PC-9 (cell line): ENCODE data around the gene GLT8D1. TPM values are rescaled to one million over a fixed set of nuclear protein-coding genes. Genes with fewer than 3 reads are reported as not detected.

Experiments
- Bru-seq: library from RNA; stranded (reverse); fragments of 400-500 nt; gene quantifications from one replicate; lab custom pipeline; 2021; lab: Mats Ljungman, UMichigan
- BruChase-seq, 2 experiments: library from RNA; stranded (reverse); fragments of 400-500 nt; gene quantifications; one replicate each; lab custom pipeline; 2021; lab: Mats Ljungman, UMichigan
- BruUV-seq: library from RNA; stranded (reverse); fragments of 400-500 nt; replicated peaks from 2 replicates; lab custom pipeline; 2021; lab: Mats Ljungman, UMichigan
- CTCF ChIA-PET: fragments of 300-600 bp; sonication (Branson Sonifier 250); formaldehyde crosslinking; loops from one replicate; lab custom pipeline; 2022; ENCODE audit warnings: antibody characterized with exemption; lab: Charles Lee
- POLR2A ChIA-PET: fragments of 300-600 bp; sonication (Branson Sonifier 250); formaldehyde crosslinking; loops from one replicate; lab custom pipeline; 2022; ENCODE audit warnings: antibody characterized with exemption; ENCODE audit not compliant: unreplicated experiment; lab: Charles Lee
- DNase-seq, 2 experiments: peaks; one replicate each; pipeline versions ENCODE4 v3.0.0 to v3.0.0-alpha.2; 2015 to 2022; ENCODE audit warnings: mixed read lengths in 1 of 2
- H2AFZ ChIP-seq: fragments of 200-600 bp; sonication (generic); 2 replicates; pipeline ENCODE4 v1.8.1; 2017; ENCODE audit warnings: antibody characterized with exemption
- H3F3A ChIP-seq: fragments of 200-600 bp; sonication (generic); 2 replicates; pipeline ENCODE4 v1.8.1; 2017; ENCODE audit warnings: antibody characterized with exemption, mild to moderate bottlenecking, low read depth; ENCODE audit not compliant: insufficient read depth
- H3K27ac ChIP-seq: fragments of 200-600 bp; sonication (generic); 2 replicates; pipeline ENCODE4 v1.6.1; 2016; ENCODE audit warnings: mixed run types
- H3K27me3 ChIP-seq: fragments of 200-600 bp; sonication (generic); 2 replicates; pipeline ENCODE4 v1.6.1; 2016; ENCODE audit warnings: low read depth, mixed run types; ENCODE audit not compliant: insufficient read depth
- H3K36me3 ChIP-seq: fragments of 200-600 bp; sonication (generic); 2 replicates; pipeline ENCODE4 v1.6.1; 2016; ENCODE audit warnings: low read depth, mixed run types
- H3K4me1 ChIP-seq: fragments of 200-600 bp; sonication (generic); replicated peaks from 2 replicates; pipeline ENCODE4 v1.6.1; 2016; ENCODE audit warnings: mixed run types; ENCODE audit not compliant: insufficient read depth
- H3K4me2 ChIP-seq: fragments of 200-600 bp; sonication (generic); 2 replicates; pipeline ENCODE4 v1.6.1; 2017; ENCODE audit warnings: mixed run types
- H3K4me3 ChIP-seq: fragments of 200-600 bp; sonication (generic); 2 replicates; pipeline ENCODE4 v1.6.1; 2016; ENCODE audit warnings: mixed run types
- H3K79me2 ChIP-seq: fragments of 200-600 bp; sonication (generic); 2 replicates; pipeline ENCODE4 v1.6.1; 2017; ENCODE audit warnings: low read depth, mixed run types
- H3K9me2 ChIP-seq: fragments of 200-600 bp; sonication (generic); 2 replicates; pipeline ENCODE4 v1.8.1; 2017; ENCODE audit warnings: mild to moderate bottlenecking; ENCODE audit not compliant: insufficient read depth
- H3K9me3 ChIP-seq: fragments of 200-600 bp; sonication (generic); 2 replicates; pipeline ENCODE4 v1.8.1; 2016; ENCODE audit warnings: low read depth; ENCODE audit not compliant: insufficient read depth
- H4K20me1 ChIP-seq: fragments of 200-600 bp; sonication (generic); 2 replicates; pipeline ENCODE4 v1.8.1; 2017; ENCODE audit not compliant: insufficient read depth
- EZH2 ChIP-seq: fragments of 200-600 bp; sonication (generic); IDR thresholded peaks from 2 replicates; pipeline ENCODE4 v1.8.0; 2017; ENCODE audit warnings: antibody characterized with exemption, low read depth
- intact Hi-C: fragments of 100-400 bp; cut with micrococcal nuclease; formaldehyde crosslinking; loops from one replicate; pipeline ENCODE4 v1.10.0; 2022; ENCODE audit not compliant: unreplicated experiment
- long read RNA-seq: library from polyadenylated mRNA; stranded (forward); transcript quantifications from one replicate; pipeline ENCODE4 v2.0.0, GENCODE V29; 2022
- total RNA-seq: library from RNA; stranded (reverse); gene quantifications from 2 replicates; pipeline ENCODE4 v1.2.3, GENCODE V29; 2021
- TF ChIP-seq, protein P1 (sequence below): fragments of 200-600 bp; sonication (generic); conservative IDR thresholded peaks from 2 replicates; pipeline ENCODE4 v1.6.1; 2017; ENCODE audit warnings: mixed run types, antibody characterized with exemption, mild to moderate bottlenecking, moderate library complexity

GLT8D1 gene
- 42.1 and 48.6 TPM in 2 replicates for total RNA-seq
- percentile 61 among the genes with signal in this experiment for Bru-seq, nascent RNA
- percentile 73 among the genes with signal in this experiment for BruChase-seq, experiment 1, labeled RNA remaining after a 2-hour chase
- BruChase-seq, experiment 2, labeled RNA remaining after a 6-hour chase: percentile 79 among the genes with signal in this experiment
- long read RNA-seq, transcript GLT8D1-201 (10 exons, 1,849 nt): major isoform, 21 of 49 reads
- long read RNA-seq, partial matches to known transcripts: 3 of 49 reads
- long read RNA-seq, other reads (novel, unspliced or antisense): 25 of 49 reads

- peak within 1 kb of the TSS; percentile 100 for H3K4me2 ChIP-seq
- intact Hi-C loops: no loop called here
- H2AFZ ChIP-seq: peak within 1 kb of the TSS; percentile 80
- POLR2A ChIA-PET: interaction anchor here (0.5 kb wide), 1 partner anchor 376 kb away, joined by 4 read pairs; no protein-coding TSS in a partner anchor
- H3K4me3 ChIP-seq: peak within 1 kb of the TSS; percentile 86
- CTCF ChIA-PET: no interaction called here
- no peaks in the 10 kb centered on the region for H4K20me1 ChIP-seq
- H3K9me2 ChIP-seq: no peaks in the 10 kb centered on the region
- H3K9me3 ChIP-seq: no peaks in the 10 kb centered on the region
- H3K27ac ChIP-seq: 0 out of 2 replicates have a peak within 1 kb of the TSS, but pooled peaks have one; percentile 7
- H3K27me3 ChIP-seq: no peaks in the 10 kb centered on the region
- H3F3A ChIP-seq: 0 out of 2 replicates have a peak, but pooled peaks cover 9% of the 10 kb centered on the region
- BruUV-seq: TSS peak; percentile 40
- TF ChIP-seq EZH2: no peak
- DNase-seq: peak; percentile 69 to 82
- H3K36me3 ChIP-seq: no peaks in the 10 kb centered on the region; the same call in none of the 2 replicates
- H3K79me2 ChIP-seq: peaks cover 51% of the 10 kb centered on the region
- H3K4me1 ChIP-seq: peaks cover 22% of the 10 kb centered on the region
Observed at GRCh38 chr3:52705688-52706686, at the start of gene GLT8D1, which contains the start of gene SPCS1. Gene GLT8D1 (minus strand): TSS chr3:52705791. CDS start chr3:52700460, 5,331 bp downstream. Gene SPCS1 (plus strand): TSS chr3:52706106. CDS start chr3:52706247, 141 bp downstream.

DNA sequence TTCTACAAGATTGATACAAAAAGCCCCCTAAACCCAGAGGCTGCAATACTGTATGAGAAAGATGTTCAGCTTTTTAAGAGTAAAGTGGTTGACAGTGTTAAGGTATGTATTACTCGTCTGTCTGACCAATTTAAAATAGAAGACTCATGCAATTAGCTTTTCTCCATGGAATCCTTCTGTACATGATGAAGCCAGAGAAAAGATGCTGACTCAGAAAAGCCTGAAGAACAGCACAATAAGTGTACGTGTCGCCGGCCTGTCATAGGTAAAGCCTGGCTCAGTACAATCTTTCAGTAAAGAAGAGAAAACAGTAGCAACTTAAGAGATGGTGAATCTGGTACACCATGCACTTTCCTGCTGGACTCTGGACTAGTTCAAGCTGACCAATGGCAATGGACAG lies 48.8 kb upstream of the GLT8D1 start:
- no peaks in the 10 kb centered on the region for H3K79me2 ChIP-seq
- H3K9me2 ChIP-seq: no peaks in the 10 kb centered on the region
- H3K36me3 ChIP-seq: peaks cover 6% of the 10 kb centered on the region; the same call in 1 of the 2 replicates
- no peak overlapping the region for H3K4me3 ChIP-seq
- H3K27ac ChIP-seq: no peak overlapping the region
- TF ChIP-seq EZH2: no peak
- TF ChIP-seq, protein P1, sequence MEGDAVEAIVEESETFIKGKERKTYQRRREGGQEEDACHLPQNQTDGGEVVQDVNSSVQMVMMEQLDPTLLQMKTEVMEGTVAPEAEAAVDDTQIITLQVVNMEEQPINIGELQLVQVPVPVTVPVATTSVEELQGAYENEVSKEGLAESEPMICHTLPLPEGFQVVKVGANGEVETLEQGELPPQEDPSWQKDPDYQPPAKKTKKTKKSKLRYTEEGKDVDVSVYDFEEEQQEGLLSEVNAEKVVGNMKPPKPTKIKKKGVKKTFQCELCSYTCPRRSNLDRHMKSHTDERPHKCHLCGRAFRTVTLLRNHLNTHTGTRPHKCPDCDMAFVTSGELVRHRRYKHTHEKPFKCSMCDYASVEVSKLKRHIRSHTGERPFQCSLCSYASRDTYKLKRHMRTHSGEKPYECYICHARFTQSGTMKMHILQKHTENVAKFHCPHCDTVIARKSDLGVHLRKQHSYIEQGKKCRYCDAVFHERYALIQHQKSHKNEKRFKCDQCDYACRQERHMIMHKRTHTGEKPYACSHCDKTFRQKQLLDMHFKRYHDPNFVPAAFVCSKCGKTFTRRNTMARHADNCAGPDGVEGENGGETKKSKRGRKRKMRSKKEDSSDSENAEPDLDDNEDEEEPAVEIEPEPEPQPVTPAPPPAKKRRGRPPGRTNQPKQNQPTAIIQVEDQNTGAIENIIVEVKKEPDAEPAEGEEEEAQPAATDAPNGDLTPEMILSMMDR: no peak
- peaks cover 6% of the 10 kb centered on the region; the same call in 1 of the 2 replicates for H3F3A ChIP-seq
- no peak overlapping the region for H2AFZ ChIP-seq
- H3K9me3 ChIP-seq: no peaks in the 10 kb centered on the region
- ChIA-PET POLR2A (no interaction called here), CTCF (no interaction called here)
- H4K20me1 ChIP-seq: no peaks in the 10 kb centered on the region
- H3K4me2 ChIP-seq: no peak overlapping the region
- no TSS peak for BruUV-seq
- intact Hi-C loops: no loop called here
- DNase-seq: no peak
- H3K27me3 ChIP-seq: no peaks in the 10 kb centered on the region
- H3K4me1 ChIP-seq: peaks cover 8% of the 10 kb centered on the region; the same call in 1 of the 2 replicates

DNA sequence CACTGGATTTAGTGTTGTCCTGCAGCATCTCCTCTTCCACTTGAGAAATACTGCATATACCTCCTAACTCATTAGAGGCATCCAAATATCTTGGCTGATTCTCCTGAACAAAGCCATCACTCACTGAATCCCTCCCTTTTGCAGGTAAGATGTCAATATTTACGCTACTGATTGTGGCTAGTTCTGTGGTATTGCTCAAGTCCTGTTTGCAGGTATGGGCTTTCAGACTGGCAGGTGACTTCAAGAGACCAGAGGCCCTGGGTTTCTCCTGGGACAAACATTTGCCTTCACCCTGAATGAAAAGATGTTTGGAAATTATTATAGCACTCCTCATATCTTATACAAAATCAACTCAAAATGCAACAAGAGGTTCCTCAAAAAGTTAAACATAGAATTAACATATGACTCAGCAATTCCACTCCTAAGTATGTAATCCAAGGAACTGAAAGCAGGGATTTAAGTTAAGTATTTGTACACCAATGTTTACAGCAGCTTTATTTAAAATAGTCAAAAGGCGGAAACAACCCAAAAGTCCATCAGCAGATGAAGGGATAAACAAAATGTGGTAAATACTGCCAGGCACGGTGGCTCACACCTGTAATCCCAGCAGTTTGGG lies 46.6 kb upstream of the GLT8D1 start:
- Histone ChIP-seq H3K27me3 (no peaks in the 10 kb centered on the region), H3K79me2 (no peaks in the 10 kb centered on the region), H3K27ac (peak overlapping the region; percentile 51), H4K20me1 (no peaks in the 10 kb centered on the region), H3K9me3 (no peaks in the 10 kb centered on the region), H2AFZ (no peak overlapping the region), H3K4me2 (no peak overlapping the region), H3F3A (peaks cover 6% of the 10 kb centered on the region; the same call in 1 of the 2 replicates), H3K9me2 (no peaks in the 10 kb centered on the region), H3K4me3 (no peak overlapping the region), H3K36me3 (peaks cover 6% of the 10 kb centered on the region; the same call in 1 of the 2 replicates), H3K4me1 (peaks cover 8% of the 10 kb centered on the region; the same call in 1 of the 2 replicates)
- DNase-seq: no peak
- CTCF ChIA-PET: interaction anchor here (0.6 kb wide), 1 partner anchor 344 kb away, joined by 7 read pairs; no protein-coding TSS in a partner anchor
- POLR2A ChIA-PET: no interaction called here
- BruUV-seq: no TSS peak
- intact Hi-C loops: no loop called here
- TF ChIP-seq, protein P1: no peak
- no peak for TF ChIP-seq EZH2
